GM08714 (cell line): ENCODE results near the gene PPP5C.
"Not testable (repeated sequence)": the region's sequence is repeated elsewhere in the genome, so short reads cannot be mapped to it uniquely, and the experiment has no call there.

Experiments
- H3K4me3 ChIP-seq: fragments of 200-500 bp; sonication (Bioruptor generic); 2 replicates; pipeline ENCODE4 v1.5.1; 2014; ENCODE audit warnings: mild to moderate bottlenecking, low read length, inconsistent platforms
- ZNF274 ChIP-seq: IDR thresholded peaks from 2 replicates; pipeline ENCODE4 v1.6.1; 2012; ENCODE audit warnings: mild to moderate bottlenecking, low read depth, low read length

Gene PPP5C

DNA sequence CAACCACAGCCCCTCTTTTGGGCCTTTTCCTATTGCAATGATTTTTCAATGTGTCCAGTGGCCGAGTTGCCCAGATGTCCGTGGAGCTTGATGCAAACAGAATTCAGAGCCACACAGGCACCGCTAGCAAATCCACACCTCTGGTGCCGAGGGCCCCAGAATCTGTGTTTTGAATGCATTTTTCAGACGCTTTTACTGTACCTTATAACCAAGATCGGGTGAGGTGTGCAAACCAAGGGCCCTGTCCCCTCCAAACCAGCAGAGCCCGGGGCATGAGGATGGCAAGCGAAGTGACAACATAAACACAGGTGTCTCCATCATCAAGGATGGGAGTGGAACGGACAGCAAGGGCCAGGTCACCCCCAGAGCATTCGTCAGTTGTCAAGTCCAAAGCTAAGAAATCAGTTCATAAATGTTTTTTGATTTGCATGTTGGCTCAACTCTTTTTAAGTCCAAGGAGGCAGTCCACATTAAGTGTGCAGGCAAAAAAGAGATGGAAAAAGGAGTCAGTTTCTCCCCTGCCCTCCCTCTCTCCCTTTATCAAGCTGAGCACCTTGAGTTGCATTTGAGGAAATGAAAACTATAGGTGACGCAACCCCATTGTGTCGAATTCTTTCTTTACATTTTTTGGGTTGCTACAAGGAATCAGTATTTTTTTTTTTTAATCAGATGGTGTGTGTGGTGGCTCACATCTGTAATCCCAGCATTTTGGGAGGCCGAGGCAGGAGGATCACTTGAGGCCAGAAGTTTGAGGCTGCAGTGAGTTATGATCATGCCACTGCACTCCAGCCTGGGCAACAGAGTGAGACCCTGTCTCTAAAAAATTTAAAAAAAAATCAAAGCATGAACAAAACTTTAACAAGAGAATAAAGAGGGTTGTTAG, 63.6 kb downstream of the PPP5C start:
- no peak overlapping the region for H3K4me3 ChIP-seq
- TF ChIP-seq ZNF274, result no peak

- TF ChIP-seq ZNF274, result no peak
- H3K4me3 ChIP-seq, result no peak overlapping the region
Observed at GRCh38 chr19:46411088-46411924, 64.4 kb downstream of the PPP5C start.

DNA sequence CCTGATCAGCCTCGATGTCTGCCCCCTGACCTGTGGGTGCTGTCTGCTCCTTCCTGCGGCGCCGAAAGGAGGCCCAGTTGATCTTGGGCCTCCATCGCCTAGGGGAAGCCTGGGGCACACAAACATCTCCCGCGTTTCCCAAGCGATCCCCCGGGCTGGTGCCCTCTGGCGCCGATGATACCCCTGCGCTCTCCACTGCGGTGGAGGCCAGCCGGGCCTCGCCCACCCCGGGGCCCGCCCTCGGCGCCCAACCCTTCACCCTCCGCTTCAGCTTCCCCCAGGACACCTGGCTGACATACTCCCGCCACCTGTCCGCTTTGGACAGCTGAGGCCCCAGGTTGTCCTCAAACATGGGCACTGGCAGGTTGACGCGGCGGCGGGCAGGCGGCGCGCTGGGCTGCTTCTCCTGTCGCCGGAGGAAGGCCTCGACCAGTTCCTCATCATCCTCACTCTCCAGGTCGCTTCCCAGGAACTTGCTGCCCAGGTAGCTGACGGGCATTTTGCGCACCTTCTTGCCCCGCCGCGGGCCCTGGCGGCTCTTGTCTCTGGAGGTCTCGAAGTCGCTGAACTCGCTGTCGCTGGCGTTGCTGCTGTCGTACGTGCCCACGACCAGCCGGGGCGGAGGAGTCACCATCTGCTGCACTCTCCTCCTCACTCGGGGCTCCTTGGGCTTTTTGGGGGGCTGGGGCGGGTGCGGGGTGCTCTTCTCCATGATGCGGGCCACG, 65.2 kb downstream of the PPP5C start:
- no peak for TF ChIP-seq ZNF274
- H3K4me3 ChIP-seq, result no peak overlapping the region

- H3K4me3 ChIP-seq, result peak overlapping the region; percentile 10; the same call in 1 of the 2 replicates
- no peak for TF ChIP-seq ZNF274
Observed at GRCh38 chr19:46412650-46413261, 65.9 kb downstream of the PPP5C start.

GRCh38 chr19:46413262-46414031, 66.6 kb downstream of the PPP5C start, which contains the start of gene CCDC8:
TSS of gene CCDC8 (minus strand) at chr19:46413564. CDS start at chr19:46412810, 754 bp downstream.
- peak within 1 kb of the TSS; percentile 10; the same call in 1 of the 2 replicates for H3K4me3 ChIP-seq
- no peak for TF ChIP-seq ZNF274

DNA sequence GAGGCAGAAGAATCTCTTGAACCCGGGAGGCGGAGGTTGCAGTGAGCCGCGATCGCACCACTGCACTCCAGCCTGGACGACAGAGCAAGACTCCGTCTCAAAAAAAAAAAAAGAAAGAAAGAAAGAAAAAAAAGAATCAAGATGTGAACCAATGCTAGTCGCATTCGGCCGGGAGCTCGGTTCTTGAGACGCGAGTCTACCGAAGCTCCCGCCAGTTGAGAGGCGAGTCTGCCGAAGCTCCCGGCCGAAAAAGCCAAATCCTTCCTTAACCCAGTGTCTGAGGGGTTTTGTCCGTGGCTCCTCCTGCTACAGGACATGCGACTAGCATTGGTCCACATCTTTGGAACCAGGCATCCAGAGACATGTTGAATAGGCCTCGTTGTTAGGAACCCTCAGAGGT, 68.0 kb downstream of the PPP5C start:
- H3K4me3 ChIP-seq, result not testable (repeated sequence)

GRCh38 chr19:46415804-46416709, 69.2 kb downstream of the PPP5C start:
- not testable (repeated sequence) for H3K4me3 ChIP-seq

DNA sequence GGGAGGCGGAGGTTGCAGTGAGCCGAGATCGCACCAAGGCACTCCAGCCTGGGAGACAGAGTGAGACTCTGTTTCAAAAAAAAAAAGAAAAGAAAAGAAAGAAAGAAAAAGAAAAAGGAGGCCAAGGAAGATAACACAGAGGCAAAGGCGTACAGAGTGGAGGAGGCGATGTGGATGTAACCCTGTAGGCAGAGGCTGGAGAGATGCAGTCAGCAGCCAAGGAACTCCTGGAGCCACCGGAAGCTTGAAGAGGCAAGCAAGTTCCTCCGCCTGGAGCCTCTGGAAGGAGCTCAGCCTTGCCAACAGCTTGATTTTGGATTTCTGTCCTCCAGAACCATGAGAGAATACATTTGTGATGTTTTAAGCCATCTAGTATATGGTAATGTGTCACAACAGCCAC, 73.2 kb downstream of the PPP5C start:
- H3K4me3 ChIP-seq, result no peak overlapping the region
- TF ChIP-seq ZNF274, result no peak

- TF ChIP-seq ZNF274, result no peak
- no peak overlapping the region for H3K4me3 ChIP-seq
Observed at GRCh38 chr19:46422344-46422743, 75.5 kb downstream of the PPP5C start.

DNA sequence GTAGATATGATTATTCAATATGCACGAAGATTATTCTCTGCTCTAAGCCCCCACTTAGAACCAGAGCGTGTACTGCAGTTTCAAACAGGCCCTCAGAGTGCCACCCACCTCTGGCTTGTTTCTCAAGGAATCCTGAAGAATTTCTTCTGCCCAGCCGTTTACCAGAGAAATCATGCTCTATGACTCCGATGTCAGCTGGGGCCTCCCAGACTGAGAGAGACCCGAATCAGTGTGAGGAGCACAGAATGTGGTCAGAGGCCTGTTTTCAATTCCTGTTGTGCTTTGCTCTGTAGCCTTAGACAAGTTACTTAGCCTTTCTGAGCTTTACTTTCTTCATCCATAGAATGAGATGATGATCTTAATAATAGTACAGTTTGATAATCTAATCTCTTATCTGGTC, 76.3 kb downstream of the PPP5C start:
- H3K4me3 ChIP-seq, result no peak overlapping the region
- TF ChIP-seq ZNF274, result no peak

GRCh38 chr19:46426035-46426505, 79.2 kb downstream of the PPP5C start:
- TF ChIP-seq ZNF274, result no peak
- peak overlapping the region; percentile 54; the same call in 1 of the 2 replicates for H3K4me3 ChIP-seq
